GM19438 (cell line): ENCODE measurements around the gene KDELR1.
A peak's percentile ranks its signal among the peaks of the same experiment; 100 is the strongest.

Source experiments
- ATAC-seq: cut with Tn5 transposase; IDR thresholded peaks from one replicate; pipeline ENCODE4 v1.9.1; 2021; ENCODE audit warnings: low read depth; ENCODE audit not compliant: unreplicated experiment

The KDELR1 gene

GRCh38 chr19:48391100-48392005, at the start of gene KDELR1:
KDELR1 (minus strand) TSS chr19:48391551; CDS start chr19:48391358, 193 bp downstream.
- ATAC-seq = peak; percentile 70

- ATAC-seq = no peak
These were observed 45.2 kb upstream of the KDELR1 start for GRCh38 chr19:48436586-48436985.

GRCh38 chr19:48433337-48433736, 42.0 kb upstream of the KDELR1 start:
- ATAC-seq = no peak

GRCh38 chr19:48428670-48429069, 37.3 kb upstream of the KDELR1 start:
- no peak for ATAC-seq

- ATAC-seq = no peak
These were observed 33.4 kb upstream of the KDELR1 start for GRCh38 chr19:48424694-48425219.

GRCh38 chr19:48421548-48421947, 30.2 kb upstream of the KDELR1 start:
- ATAC-seq = no peak

GRCh38 chr19:48419158-48419920, 28.0 kb upstream of the KDELR1 start:
- ATAC-seq = no peak

GRCh38 chr19:48418317-48419064, 27.1 kb upstream of the KDELR1 start:
- no peak for ATAC-seq

- ATAC-seq = no peak
These were observed 26.1 kb upstream of the KDELR1 start for GRCh38 chr19:48417421-48417820.

GRCh38 chr19:48415806-48416221, 24.5 kb upstream of the KDELR1 start:
- no peak for ATAC-seq

- no peak for ATAC-seq
These were observed 24.0 kb upstream of the KDELR1 start for GRCh38 chr19:48415395-48415794.

- ATAC-seq = no peak
These were observed 22.7 kb upstream of the KDELR1 start for GRCh38 chr19:48413879-48414587.

GRCh38 chr19:48405850-48406249, 14.5 kb upstream of the KDELR1 start:
- no peak for ATAC-seq

GRCh38 chr19:48405010-48405659, 13.8 kb upstream of the KDELR1 start:
- ATAC-seq = no peak

GRCh38 chr19:48403606-48404005, 12.3 kb upstream of the KDELR1 start:
- no peak for ATAC-seq

- no peak for ATAC-seq
These were observed 9.9 kb upstream of the KDELR1 start for GRCh38 chr19:48401287-48401686.

GRCh38 chr19:48400018-48400742, 8.8 kb upstream of the KDELR1 start:
- no peak for ATAC-seq

- ATAC-seq = no peak
These were observed 7.3 kb upstream of the KDELR1 start for GRCh38 chr19:48398375-48399235.
